H1 (cell line): ENCODE data around the gene PRSS50. TPM values are rescaled to one million over a fixed set of nuclear protein-coding genes. Genes with fewer than 3 reads are reported as not detected.

Experiments
- CTCF ChIA-PET: fragments of 300-600 bp; sonication (Branson Sonifier 250); formaldehyde crosslinking; loops from one replicate; lab custom pipeline; 2021; ENCODE audit not compliant: partially characterized antibody; lab: Charles Lee
- POLR2A ChIA-PET: fragments of 300-600 bp; sonication (Branson Sonifier 250); formaldehyde crosslinking; loops from one replicate; lab custom pipeline; 2021; ENCODE audit warnings: inconsistent platforms; ENCODE audit not compliant: partially characterized antibody; lab: Charles Lee
- DNase-seq, 2 experiments: peaks; one replicate each; pipeline versions ENCODE4 v3.0.0 to v3.0.0-alpha.2; 2010 to 2022; ENCODE audit warnings: low spot score in 2 of 2, low read depth in 1 of 2, mixed read lengths in 1 of 2
- FAIRE-seq: peaks from 2 replicates; lab custom pipeline; 2011; peaks lifted over from hg19 to GRCh38; lab: Jason Lieb, UNC
- H2AFZ ChIP-seq: 2 replicates; pipeline ENCODE4 v1.8.1; 2012; ENCODE audit warnings: low read length, inconsistent platforms
- H2AK5ac ChIP-seq: 2 replicates; pipeline ENCODE4 v1.6.1; 2013; ENCODE audit warnings: low read depth, low read length
- H2BK120ac ChIP-seq: replicated peaks from 2 replicates; pipeline ENCODE3; 2013; ENCODE audit warnings: low read depth, low read length, inconsistent platforms
- H2BK12ac ChIP-seq: 2 replicates; pipeline ENCODE4 v1.6.1; 2013; ENCODE audit warnings: low read depth, low read length
- H2BK15ac ChIP-seq: 2 replicates; pipeline ENCODE4 v1.6.1; 2013; ENCODE audit warnings: low read length
- H2BK20ac ChIP-seq: 2 replicates; pipeline ENCODE4 v1.6.1; 2013; ENCODE audit warnings: low read length
- H2BK5ac ChIP-seq: 2 replicates; pipeline ENCODE4 v1.6.1; 2013; ENCODE audit warnings: low read depth, low read length
- H3K14ac ChIP-seq: 2 replicates; pipeline ENCODE4 v1.6.1; 2013; ENCODE audit warnings: inconsistent platforms; ENCODE audit not compliant: insufficient read length
- H3K18ac ChIP-seq: 2 replicates; pipeline ENCODE4 v1.6.1; 2013; ENCODE audit warnings: low read length; ENCODE audit errors: extremely low read depth
- H3K23ac ChIP-seq: 2 replicates; pipeline ENCODE4 v1.6.1; 2013; ENCODE audit warnings: inconsistent platforms; ENCODE audit not compliant: insufficient read length
- H3K23me2 ChIP-seq: 2 replicates; pipeline ENCODE4 v1.6.1; 2013; ENCODE audit warnings: low read depth, low read length
- H3K27ac ChIP-seq: 2 replicates; pipeline ENCODE4 v1.6.1; 2011; ENCODE audit warnings: low read depth, low read length, inconsistent platforms
- H3K27me3 ChIP-seq, 4 experiments: replicated peaks in 1 of 4; 1 replicate in 1 of 4; 2 replicates in 3 of 4; pipeline versions ENCODE4 v1.6.1 to v1.8.1; 2011 to 2013; ENCODE audit warnings: low read length in 3 of 4, mild to moderate bottlenecking in 3 of 4, inconsistent platforms in 2 of 4, mixed read lengths in 2 of 4, moderate library complexity in 1 of 4; ENCODE audit not compliant: control insufficient read depth in 3 of 4, insufficient read depth in 3 of 4; ENCODE audit errors: extremely low read depth in 1 of 4
- H3K36me3 ChIP-seq, 4 experiments: 2 replicates each; pipeline versions ENCODE4 v1.6.1 to v1.8.1; 2011 to 2013; ENCODE audit warnings: mild to moderate bottlenecking in 4 of 4, low read length in 3 of 4, moderate library complexity in 2 of 4, control low read depth in 1 of 4, inconsistent platforms in 1 of 4; ENCODE audit not compliant: insufficient read depth in 4 of 4, control insufficient read depth in 2 of 4
- H3K4ac ChIP-seq: replicated peaks from 2 replicates; pipeline ENCODE3; 2013; ENCODE audit warnings: low read length, low read depth, mixed read lengths, inconsistent platforms; ENCODE audit not compliant: insufficient read length
- H3K4me1 ChIP-seq, 4 experiments: replicated peaks in 1 of 4; 1 replicate in 1 of 4; 2 replicates in 3 of 4; pipeline versions ENCODE4 v1.6.1 to v1.8.1; 2011 to 2013; ENCODE audit warnings: low read length in 3 of 4, inconsistent platforms in 2 of 4, mixed read lengths in 1 of 4; ENCODE audit not compliant: insufficient read depth in 4 of 4, control insufficient read depth in 3 of 4
- H3K4me2 ChIP-seq, 2 experiments: 2 replicates each; pipeline versions ENCODE4 v1.6.1 to v1.8.1; 2011 to 2013; ENCODE audit warnings: low read depth in 2 of 2, low read length in 2 of 2, control low read depth in 1 of 2, inconsistent platforms in 1 of 2, mild to moderate bottlenecking in 1 of 2; ENCODE audit not compliant: insufficient read depth in 1 of 2
- H3K4me3 ChIP-seq, 4 experiments: fragments of 200-600, 300-600 bp in 1 of 4; sonication (generic), shearing (Covaris generic), sonication (Bioruptor Twin) in 1 of 4; 2 replicates each; pipeline versions ENCODE4 v1.5.1 to v1.8.1; 2011 to 2016; ENCODE audit warnings: low read length in 4 of 4, low read depth in 3 of 4, control low read depth in 2 of 4, inconsistent platforms in 2 of 4, mild to moderate bottlenecking in 2 of 4, mixed read lengths in 1 of 4, moderate library complexity in 1 of 4; ENCODE audit not compliant: insufficient read depth in 2 of 4; ENCODE audit errors: extremely low read depth in 1 of 4
- H3K56ac ChIP-seq: replicated peaks from 2 replicates; pipeline ENCODE3; 2013; ENCODE audit warnings: low read depth, mild to moderate bottlenecking, mixed read lengths, low read length, inconsistent platforms; ENCODE audit not compliant: insufficient read length
- H3K79me1 ChIP-seq: 2 replicates; pipeline ENCODE4 v1.6.1; 2013; ENCODE audit warnings: low read depth, low read length, control low read depth
- H3K79me2 ChIP-seq, 2 experiments: 2 replicates each; pipeline versions ENCODE4 v1.6.1 to v1.8.1; 2012 to 2013; ENCODE audit warnings: low read length in 2 of 2, mild to moderate bottlenecking in 2 of 2, inconsistent platforms in 1 of 2; ENCODE audit not compliant: insufficient read depth in 2 of 2, control insufficient read depth in 1 of 2
- H3K9ac ChIP-seq, 4 experiments: replicated peaks in 1 of 4; 1 replicate in 1 of 4; 2 replicates in 3 of 4; pipeline versions ENCODE4 v1.6.1 to v1.8.1; 2011 to 2013; ENCODE audit warnings: low read depth in 3 of 4, low read length in 3 of 4, control low read depth in 2 of 4, mild to moderate bottlenecking in 2 of 4, moderate library complexity in 2 of 4, inconsistent platforms in 1 of 4; ENCODE audit errors: extremely low read depth in 1 of 4
- H3K9me3 ChIP-seq, 2 experiments: 2 replicates each; pipeline versions ENCODE4 v1.6.1 to v1.8.1; 2012 to 2013; ENCODE audit warnings: mild to moderate bottlenecking in 2 of 2, moderate library complexity in 2 of 2, control low read depth in 1 of 2, inconsistent platforms in 1 of 2, low read depth in 1 of 2, low read length in 1 of 2, mixed read lengths in 1 of 2; ENCODE audit not compliant: insufficient read depth in 2 of 2
- H4K20me1 ChIP-seq, 2 experiments: replicated peaks in 1 of 2; 2 replicates each; pipeline versions ENCODE3 to v1.8.1; 2011 to 2013; ENCODE audit warnings: inconsistent platforms in 2 of 2, low read length in 2 of 2, mild to moderate bottlenecking in 1 of 2; ENCODE audit not compliant: insufficient read depth in 2 of 2, control insufficient read depth in 1 of 2
- H4K5ac ChIP-seq: 2 replicates; pipeline ENCODE4 v1.6.1; 2013; ENCODE audit warnings: low read length, low read depth, mixed read lengths, inconsistent platforms; ENCODE audit not compliant: insufficient read length
- H4K8ac ChIP-seq: 2 replicates; pipeline ENCODE4 v1.8.0; 2013; ENCODE audit warnings: mild to moderate bottlenecking, moderate library complexity, low read length, inconsistent platforms; ENCODE audit not compliant: insufficient read depth; ENCODE audit errors: extremely low read depth
- H4K91ac ChIP-seq: replicated peaks from 2 replicates; pipeline ENCODE3; 2013; ENCODE audit warnings: low read length, mixed read lengths, inconsistent platforms; ENCODE audit not compliant: insufficient read length
- ATF3 ChIP-seq: IDR thresholded peaks from 2 replicates; pipeline ENCODE4 v1.6.1; 2011; ENCODE audit warnings: low read depth, mild to moderate bottlenecking, low read length; ENCODE audit not compliant: insufficient read depth
- CTBP2 ChIP-seq: IDR thresholded peaks from 2 replicates; pipeline ENCODE4 v1.7.0; 2011; ENCODE audit warnings: borderline replicate concordance, mild to moderate bottlenecking, moderate library complexity, mixed read lengths, low read length; ENCODE audit not compliant: insufficient read depth, insufficient read length
- EP300 ChIP-seq, 2 experiments: IDR thresholded peaks; 1 replicate in 1 of 2; 2 replicates in 1 of 2; pipeline ENCODE4 v1.6.1; 2011 to 2012; ENCODE audit warnings: low read depth in 2 of 2, low read length in 2 of 2, mild to moderate bottlenecking in 2 of 2, borderline replicate concordance in 1 of 2, inconsistent platforms in 1 of 2, moderate library complexity in 1 of 2
- GABPA ChIP-seq: IDR thresholded peaks from 2 replicates; pipeline ENCODE4 v1.6.1; 2011; ENCODE audit warnings: mild to moderate bottlenecking, low read length, moderate library complexity, borderline replicate concordance; ENCODE audit not compliant: insufficient read depth
- JUN ChIP-seq: IDR thresholded peaks from 2 replicates; pipeline ENCODE4 v1.6.1; 2011; ENCODE audit warnings: low read depth, mild to moderate bottlenecking, improper control_type of control experiment, low read length
- JUND ChIP-seq: IDR thresholded peaks from 2 replicates; pipeline ENCODE4 v1.6.1; 2011; ENCODE audit warnings: mild to moderate bottlenecking, improper control_type of control experiment, low read length
- PHF8 ChIP-seq: fragments of 200-600 bp; sonication (generic); conservative IDR thresholded peaks from 2 replicates; pipeline ENCODE4 v1.7.1; 2012; ENCODE audit warnings: low read depth, mild to moderate bottlenecking, inconsistent platforms, low read length, moderate library complexity
- RBBP5 ChIP-seq: IDR thresholded peaks from 2 replicates; pipeline ENCODE4 v1.7.1; 2012; ENCODE audit warnings: low read depth, mild to moderate bottlenecking, inconsistent platforms, low read length, moderate library complexity, borderline replicate concordance
- SAP30 ChIP-seq: fragments of 300-600 bp; sonication (generic); IDR thresholded peaks from 2 replicates; pipeline ENCODE4 v1.7.1; 2012; ENCODE audit warnings: low read length, moderate library complexity, mild to moderate bottlenecking, inconsistent platforms; ENCODE audit not compliant: insufficient read depth, insufficient replicate concordance
- SIN3A ChIP-seq, 2 experiments: IDR thresholded peaks in 1 of 2; conservative IDR thresholded peaks in 1 of 2; 2 replicates each; pipeline ENCODE4 v1.6.1; 2011 to 2012; ENCODE audit warnings: low read length in 2 of 2, improper control_type of control experiment in 1 of 2, low read depth in 1 of 2, mild to moderate bottlenecking in 1 of 2
- SRF ChIP-seq: IDR thresholded peaks from 2 replicates; pipeline ENCODE4 v1.6.1; 2011; ENCODE audit warnings: mild to moderate bottlenecking, low read depth, low read length, moderate library complexity
- TAF1 ChIP-seq: IDR thresholded peaks from 2 replicates; pipeline ENCODE4 v1.6.1; 2011; ENCODE audit warnings: mild to moderate bottlenecking, low read depth, low read length
- ZNF274 ChIP-seq: IDR thresholded peaks from 2 replicates; pipeline ENCODE4 v1.7.0; 2012; ENCODE audit warnings: low read length, borderline replicate concordance; ENCODE audit errors: extremely low read depth
- WGBS, 2 experiments: shearing (Covaris generic) in 1 of 2; methylation state at CpG; one replicate each; pipeline versions ENCODE4 v1.1.6 to v1.1.7; 2013 to 2015; ENCODE audit warnings: low lambda C conversion rate in 2 of 2, mixed read lengths in 2 of 2, inconsistent platforms in 1 of 2, low coverage in 1 of 2, missing lambda C conversion rate in 1 of 2; ENCODE audit not compliant: insufficient replicate concordance in 2 of 2, insufficient coverage in 1 of 2, insufficient read length in 1 of 2; ENCODE audit errors: extremely low coverage in 1 of 2, missing lambda C conversion rate in 1 of 2; 5-methylcytosine and 5-hydroxymethylcytosine counted together
- polyA plus RNA-seq, 7 experiments: library from polyadenylated mRNA; depleted of rRNA in 3 of 7; stranded (reverse) in 5 of 7; unstranded in 2 of 7; fragments of >200 nt in 5 of 7; fragments of 200-250 nt in 2 of 7; gene quantifications; 1 replicate in 5 of 7; 2 replicates in 1 of 7; 4 replicates in 1 of 7; pipeline versions ENCODE4 v1.2.1 to v1.2.3, GENCODE V29; 2011 to 2013; ENCODE audit warnings: missing spikeins in 2 of 7, mixed read lengths in 2 of 7
- total RNA-seq: library from RNA; stranded (reverse); fragmentation: NEBNext Ultra II Directional; extraction: Animal tissue kit (Norgen Biotek cat#: 25700); gene quantifications from 2 replicates; pipeline ENCODE4 v1.2.1, GENCODE V29; 2021

Gene PRSS50
- total and polyA plus RNA-seq, 2 of the 8 experiments (the other 6 are each of a cell fraction or from before 2014, with no cell fraction given) = 0.47 to 0.71 TPM

GRCh38 chr3:46672349-46672695 lies 45.3 kb downstream of the PRSS50 start:
- FAIRE-seq (no peak), DNase-seq (peak in 1 of 2 experiments; percentile 32)
- Histone ChIP-seq H4K20me1 (peaks cover 0 to 1% of the 10 kb centered on the region in 2 experiments), H4K5ac (no peak overlapping the region), H3K4me3 (no peak overlapping the region), H3K79me2 (no peaks in the 10 kb centered on the region), H3K9ac (no peak overlapping the region), H3K79me1 (no peaks in the 10 kb centered on the region), H2BK120ac (no peak overlapping the region), H3K23ac (no peak overlapping the region), H3K14ac (no peak overlapping the region), H2BK20ac (no peak overlapping the region), H4K8ac (no peak overlapping the region), H3K36me3 (no peaks in the 10 kb centered on the region), H3K9me3 (no peaks in the 10 kb centered on the region), H3K23me2 (no peaks in the 10 kb centered on the region), H4K91ac (no peak overlapping the region), H3K27ac (no peak overlapping the region), H3K4ac (no peak overlapping the region), H3K4me2 (no peak overlapping the region), H3K18ac (no peak overlapping the region), H2BK5ac (no peak overlapping the region), H2BK12ac (no peak overlapping the region), H2AK5ac (no peak overlapping the region), H2AFZ (no peak overlapping the region), H3K4me1 (no peaks in the 10 kb centered on the region; a peak in 1 of 7 replicates), H3K27me3 (no peaks in the 10 kb centered on the region), H3K56ac (no peak overlapping the region), H2BK15ac (no peak overlapping the region)
- CTCF ChIA-PET = interaction anchor here (0.8 to 4.3 kb wide), 8 partner anchors 9 to 184 kb away, joined by 3 to 32 read pairs (median 7); no protein-coding TSS in a partner anchor
- whole genome bisulfite sequencing, 2 experiments = 91% methylated on average over 6 of the region's 6 CpGs; no CpG with 5 or more reads in 1 of the 2 experiments
- POLR2A ChIA-PET = interaction anchor here (0.7 to 1.7 kb wide), 3 partner anchors 10 to 97 kb away, joined by 3 to 5 read pairs (median 4); partner anchors contain the start of gene ALS2CL
- TF ChIP-seq CTBP2 = no peak
- no peak for TF ChIP-seq EP300 (IDR thresholded peaks at IDR 0.05; ENCODE audit: borderline replicate concordance in 1 of 2, low read depth in 2 of 2, low read length in 2 of 2)
- no peak for TF ChIP-seq ZNF274
- no peak for TF ChIP-seq RBBP5
- no peak for TF ChIP-seq PHF8
- TF ChIP-seq JUND = no peak
- TF ChIP-seq TAF1 = no peak
- TF ChIP-seq JUN = no peak
- TF ChIP-seq SRF = no peak
- TF ChIP-seq ATF3 = no peak
- TF ChIP-seq SIN3A (conservative IDR thresholded peaks at IDR 0.05 in 1 of 2, IDR thresholded peaks at IDR 0.05 in 1 of 2; ENCODE audit: low read depth in 1 of 2, low read length in 2 of 2) = no peak
- TF ChIP-seq GABPA = no peak
- TF ChIP-seq SAP30 = no peak
